K562 (cell line): ENCODE results near the gene IL36RN. TPM values are rescaled to one million over a fixed set of nuclear protein-coding genes. Genes with fewer than 3 reads are reported as not detected.

Experiments
- CCNT2 ChIP-seq: IDR thresholded peaks from 2 replicates; pipeline ENCODE4 v1.6.1; 2011; ENCODE audit warnings: borderline replicate concordance, low read depth, mild to moderate bottlenecking, moderate library complexity, mixed read lengths, low read length; ENCODE audit not compliant: insufficient read length; ENCODE audit errors: extremely low read depth
- DEAF1 ChIP-seq: fragments of 450-650 bp; formaldehyde crosslinking; IDR thresholded peaks from 2 replicates; pipeline ENCODE4 v1.4.0; 2020; ENCODE audit warnings: mild to moderate bottlenecking, moderate library complexity
- E2F1 ChIP-seq: sonication (generic); formaldehyde crosslinking; IDR thresholded peaks from 2 replicates; pipeline ENCODE4 v1.8.1; 2023; ENCODE audit warnings: mild to moderate bottlenecking, missing genetic modification reagents, moderate library complexity
- HOMEZ ChIP-seq: fragments of 250-450 bp; sonication (Bioruptor Pico); IDR thresholded peaks from 2 replicates; pipeline ENCODE4 v1.4.0; 2020; ENCODE audit warnings: mild to moderate bottlenecking, moderate library complexity
- HSF4 ChIP-seq: fragments of 250-450 bp; sonication (Bioruptor Pico); IDR thresholded peaks from 2 replicates; pipeline ENCODE4 v2.1.2; 2022; ENCODE audit warnings: mild to moderate bottlenecking, moderate library complexity, borderline replicate concordance
- KDM5B ChIP-seq: fragments of 200-600 bp; sonication (generic); IDR thresholded peaks from 2 replicates; pipeline ENCODE4 v1.6.1; 2012; ENCODE audit warnings: low read depth, mild to moderate bottlenecking, moderate library complexity, low read length, control low read depth, inconsistent platforms; ENCODE audit not compliant: insufficient replicate concordance
- LARP7 ChIP-seq: fragments of 450-650 bp; IDR thresholded peaks from 2 replicates; pipeline ENCODE4 v1.6.1; 2016
- MTA3 ChIP-seq: fragments of 450-650 bp; formaldehyde crosslinking; IDR thresholded peaks from 2 replicates; pipeline ENCODE4 v1.6.1; 2017; ENCODE audit warnings: mild to moderate bottlenecking, borderline replicate concordance
- PHF21A ChIP-seq: fragments of 450-650 bp; IDR thresholded peaks from 2 replicates; pipeline ENCODE4 v1.6.1; 2017; ENCODE audit warnings: low read depth, borderline replicate concordance
- RAD21 ChIP-seq, 2 experiments: fragments of 250-450 bp in 1 of 2; fragments of 450-650 bp in 1 of 2; sonication (Bioruptor Pico) in 1 of 2; formaldehyde crosslinking in 1 of 2; IDR thresholded peaks in 1 of 2; conservative IDR thresholded peaks in 1 of 2; 2 replicates each; pipeline versions ENCODE4 v1.4.0 to v1.8.0; 2020 to 2022; ENCODE audit warnings: mild to moderate bottlenecking in 2 of 2, moderate library complexity in 1 of 2
- SMARCA5 ChIP-seq: fragments of 450-650 bp; IDR thresholded peaks from 2 replicates; pipeline ENCODE4 v1.6.1; 2016
- TAF15 ChIP-seq: fragments of 200-400 bp; formaldehyde crosslinking; IDR thresholded peaks from 2 replicates; pipeline ENCODE4 v1.6.1; 2017; ENCODE audit warnings: mild to moderate bottlenecking, low read depth, low read length, moderate library complexity
- TSHZ1 ChIP-seq: fragments of 250-450 bp; sonication (Bioruptor Pico); IDR thresholded peaks from 2 replicates; pipeline ENCODE4 v1.4.0; 2020; ENCODE audit warnings: mild to moderate bottlenecking, moderate library complexity
- ZNF707 ChIP-seq: fragments of 250-450 bp; sonication (Bioruptor Pico); conservative IDR thresholded peaks from 2 replicates; pipeline ENCODE4 v1.8.0; 2022; ENCODE audit warnings: inconsistent platforms, mild to moderate bottlenecking, moderate library complexity
- polyA plus RNA-seq, 8 experiments: library from polyadenylated mRNA; depleted of rRNA in 4 of 8; stranded (reverse) in 5 of 8; unstranded in 3 of 8; fragments of >200 nt; fragmentation: Nextera tagmentation in 2 of 8; fragmentation: Illumina TruSeq in 1 of 8; extraction: Ambion mirVana in 2 of 8; extraction: Trizol in 1 of 8; gene quantifications; 2 replicates each; pipeline versions ENCODE4 v1.2.1 to v1.2.3, GENCODE V29; 2011 to 2014; ENCODE audit warnings: inconsistent platforms in 1 of 8, missing spikeins in 1 of 8
- total RNA-seq, 7 experiments: library from RNA; depleted of rRNA in 6 of 7; stranded (reverse); fragments of >200 nt in 6 of 7; fragmentation: Illumina TruSeq in 2 of 7; extraction: Trizol in 2 of 7; gene quantifications; 2 replicates each; pipeline versions ENCODE4 v1.2.1 to v1.2.3, GENCODE V29; 2011 to 2021; ENCODE audit warnings: low replicate concordance in 1 of 7
- TF ChIP-seq, protein P1 (sequence below), 2 experiments: fragments of 450-650 bp in 1 of 2; sonication (generic) in 1 of 2; formaldehyde crosslinking in 1 of 2; IDR thresholded peaks in 1 of 2; conservative IDR thresholded peaks in 1 of 2; 2 replicates each; pipeline versions ENCODE4 v1.6.1 to v1.8.1; 2016 to 2023; ENCODE audit warnings: mild to moderate bottlenecking in 2 of 2, moderate library complexity in 2 of 2, inconsistent platforms in 1 of 2, missing genetic modification reagents in 1 of 2

The IL36RN gene
- total and polyA plus RNA-seq, 9 of the 15 experiments (the other 6 are each of a cell fraction or from before 2014, with no cell fraction given), result not detected

DNA sequence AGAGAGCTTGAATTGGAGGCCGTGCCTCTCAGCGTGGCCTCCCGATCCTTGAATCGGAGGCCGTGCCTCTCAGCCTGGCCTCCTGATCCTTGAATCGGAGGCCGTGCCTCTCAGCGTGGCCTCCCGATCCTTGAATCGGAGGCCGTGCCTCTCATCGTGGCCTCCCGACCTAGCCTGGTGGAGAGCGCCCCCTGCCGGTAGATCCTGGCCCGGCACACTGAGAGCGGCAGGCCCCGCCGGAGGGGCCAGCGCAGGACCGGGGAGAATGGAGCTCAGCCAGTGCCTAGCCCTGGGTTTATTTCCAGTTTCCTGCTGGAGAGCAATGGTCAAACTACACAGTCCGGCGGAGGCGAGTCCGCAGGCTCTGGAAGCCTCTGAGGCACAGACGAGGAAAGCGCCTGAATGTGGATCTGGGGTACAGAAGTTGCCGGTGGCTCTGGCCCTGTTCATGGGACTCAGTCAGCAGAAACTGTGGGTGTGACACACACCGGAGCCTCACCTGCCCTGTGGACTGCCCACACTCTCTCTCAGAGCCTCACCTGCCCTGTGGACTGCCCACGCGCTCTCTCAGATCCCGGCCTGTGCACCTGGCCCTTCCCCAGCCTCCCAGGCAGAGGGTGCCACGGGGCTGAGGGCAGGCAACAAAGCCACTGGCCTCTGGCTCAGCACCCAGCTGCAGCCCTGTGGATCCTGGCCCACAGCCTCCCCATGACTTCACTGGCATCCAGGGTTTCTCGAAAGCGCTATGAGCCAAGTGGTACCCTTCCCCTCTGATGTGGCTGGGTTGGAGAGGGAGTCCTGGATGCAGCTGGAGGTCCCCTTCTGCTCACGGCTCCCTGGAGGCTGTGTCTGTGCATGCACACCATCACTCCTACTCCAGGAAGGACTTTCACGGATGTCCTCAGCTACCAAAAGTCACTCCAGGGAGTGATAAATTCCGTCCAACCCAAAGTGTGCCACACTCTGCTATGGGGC is 7.8 kb upstream of the IL36RN start (continued):
- TF ChIP-seq TSHZ1 (CRISPR knock-in tag), result no peak
- TF ChIP-seq MTA3, result peak; percentile 82
- TF ChIP-seq TAF15, result no peak
- TF ChIP-seq DEAF1 (CRISPR knock-in tag), result peak; percentile 59
- TF ChIP-seq RAD21 (CRISPR knock-in tag; conservative IDR thresholded peaks at IDR 0.05 in 1 of 2, IDR thresholded peaks at IDR 0.05 in 1 of 2), result peak; percentile 60 to 83
- TF ChIP-seq SMARCA5, result peak; percentile 96
- TF ChIP-seq PHF21A, result no peak
- TF ChIP-seq HSF4, result no peak
- no peak for TF ChIP-seq KDM5B
- TF ChIP-seq CCNT2, result no peak
- no peak for TF ChIP-seq LARP7
- TF ChIP-seq HOMEZ (CRISPR knock-in tag), result no peak
- TF ChIP-seq ZNF707 (CRISPR knock-in tag), result 0 out of 2 replicates have a peak, but pooled peaks have one; percentile 12
- TF ChIP-seq E2F1, result 0 out of 2 replicates have a peak, but pooled peaks have one; percentile 60
- TF ChIP-seq, protein P1, sequence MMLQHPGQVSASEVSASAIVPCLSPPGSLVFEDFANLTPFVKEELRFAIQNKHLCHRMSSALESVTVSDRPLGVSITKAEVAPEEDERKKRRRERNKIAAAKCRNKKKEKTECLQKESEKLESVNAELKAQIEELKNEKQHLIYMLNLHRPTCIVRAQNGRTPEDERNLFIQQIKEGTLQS (IDR thresholded peaks at IDR 0.05), result no peak
- TF ChIP-seq, protein P1 (CRISPR knock-in tag; conservative IDR thresholded peaks at IDR 0.05), result 0 out of 2 replicates have a peak, but pooled peaks have one; percentile 60
